Measurements from ENCODE around the gene LCP2. TPM values are rescaled to one million over a fixed set of nuclear protein-coding genes. Genes with fewer than 3 reads are reported as not detected.
A peak's percentile ranks its signal among the peaks of the same experiment; 100 is the strongest.

The LCP2 gene
- total and polyA plus RNA-seq, 2 of the 8 experiments (the other 6 are each of a cell fraction or from before 2014, with no cell fraction given), result 0.26 to 0.33 TPM

DNA sequence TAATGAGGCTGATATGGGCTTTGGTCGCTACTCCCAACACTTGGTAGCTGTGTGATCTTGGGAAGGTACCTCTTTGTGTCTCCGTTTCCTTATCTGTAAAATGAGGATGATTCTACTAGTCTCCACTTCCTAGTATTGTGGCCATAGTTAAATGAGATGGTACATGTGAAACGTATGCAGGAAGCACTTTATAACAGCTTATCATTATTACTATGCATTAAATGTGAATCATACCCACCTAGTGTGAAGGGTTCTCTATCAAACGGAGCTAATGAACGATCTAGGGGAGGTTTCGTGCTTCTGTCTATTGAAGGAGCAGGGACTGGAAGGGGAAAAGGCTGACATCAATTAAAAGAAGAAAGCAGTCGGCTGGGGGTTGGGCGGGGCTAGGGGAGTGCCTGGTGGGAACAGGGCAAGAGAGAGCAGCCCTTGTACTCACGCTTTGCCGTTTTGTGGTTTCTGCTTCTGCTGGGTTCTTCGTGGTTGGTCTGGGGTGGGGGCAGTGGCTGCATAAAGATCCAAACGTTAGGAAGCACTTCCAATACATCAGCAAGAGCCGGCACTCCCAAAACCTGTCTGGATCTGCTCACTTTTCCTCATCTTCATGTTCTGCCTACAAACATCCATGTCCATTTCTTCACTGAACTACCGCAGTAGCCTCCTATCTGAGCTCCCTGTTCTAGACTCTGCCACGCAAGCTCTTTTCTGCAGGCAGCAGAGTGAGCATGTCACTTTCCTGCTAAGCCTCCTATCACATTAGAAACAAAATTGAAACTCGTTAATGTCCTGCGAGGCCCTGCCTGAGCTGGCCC, 30.8 kb downstream of the LCP2 start:
- H4K8ac ChIP-seq (ENCODE audit: extremely low read depth, insufficient read depth, low read length), result no peak overlapping the region
- no peak overlapping the region for H3K56ac ChIP-seq (replicated peaks; ENCODE audit: insufficient read length, low read depth, low read length)
- 0 out of 2 replicates have a peak overlapping the region, but pooled peaks have one; percentile 38 for H2BK20ac ChIP-seq (ENCODE audit: low read length)
- H3K14ac ChIP-seq (ENCODE audit: insufficient read length), result no peak overlapping the region
- no peaks in the 10 kb centered on the region for H3K36me3 ChIP-seq (ENCODE audit: control insufficient read depth in 2 of 4, insufficient read depth in 4 of 4, low read length in 3 of 4)
- DNase-seq (ENCODE audit: low read depth in 1 of 2, low spot score in 2 of 2), result peak in 1 of 2 experiments; percentile 43
- H3K9me3 ChIP-seq (ENCODE audit: insufficient read depth in 2 of 2, low read depth in 1 of 2, low read length in 1 of 2), result no peaks in the 10 kb centered on the region
- H2AK5ac ChIP-seq (ENCODE audit: low read depth, low read length), result no peak overlapping the region
- no peak for FAIRE-seq
- H2BK12ac ChIP-seq (ENCODE audit: low read depth, low read length), result no peak overlapping the region
- no peak overlapping the region for H4K5ac ChIP-seq (ENCODE audit: insufficient read length, low read depth, low read length)
- ChIA-PET CTCF (ENCODE audit: partially characterized antibody) (interaction anchor here (0.7 to 6.1 kb wide), 43 partner anchors 9 to 358 kb away, joined by 3 to 78 read pairs (median 5); partner anchors contain the start of gene C5orf58), POLR2A (ENCODE audit: partially characterized antibody) (interaction anchor here (0.7 kb wide), 1 partner anchor 64 kb away, joined by 3 read pairs; no protein-coding TSS in a partner anchor)
- no peak overlapping the region for H2BK120ac ChIP-seq (replicated peaks; ENCODE audit: low read depth, low read length)
- no peak overlapping the region for H3K27ac ChIP-seq (ENCODE audit: low read depth, low read length)
- no peak overlapping the region for H3K23ac ChIP-seq (ENCODE audit: insufficient read length)
- H3K79me1 ChIP-seq (ENCODE audit: low read depth, low read length), result no peaks in the 10 kb centered on the region
- TF ChIP-seq KDM4A (IDR thresholded peaks at IDR 0.05; ENCODE audit: low read depth, low read length, severe bottlenecking) (no peak), TAF1 (IDR thresholded peaks at IDR 0.05; ENCODE audit: low read depth, low read length) (no peak)
- H3K18ac ChIP-seq (ENCODE audit: extremely low read depth, low read length), result no peak overlapping the region; the same call in 1 of the 2 replicates
- H3K79me2 ChIP-seq (ENCODE audit: control insufficient read depth in 1 of 2, insufficient read depth in 2 of 2, low read length in 2 of 2), result no peaks in the 10 kb centered on the region
- no peaks in the 10 kb centered on the region for H3K23me2 ChIP-seq (ENCODE audit: low read depth, low read length)
- H3K4me1 ChIP-seq (replicated peaks in 1 of 4; ENCODE audit: control insufficient read depth in 3 of 4, insufficient read depth in 4 of 4, low read length in 3 of 4), result peaks cover 6 to 12% (median 8%) of the 10 kb centered on the region in 4 experiments; a peak in 4 of 7 replicates
- 82% methylated on average over 17 of the region's 17 CpGs; no CpG with 5 or more reads in 1 of the 2 experiments for WGBS, 2 experiments (ENCODE audit: extremely low coverage in 1 of 2, insufficient coverage in 1 of 2, insufficient read length in 1 of 2, insufficient replicate concordance in 2 of 2, low coverage in 1 of 2, low lambda C conversion rate in 2 of 2, missing lambda C conversion rate in 1 of 2)
- no peak overlapping the region for H2BK5ac ChIP-seq (ENCODE audit: low read depth, low read length)
- no peak overlapping the region; the same call in 1 of the 2 replicates for H2BK15ac ChIP-seq (ENCODE audit: low read length)
- H3K4me2 ChIP-seq (ENCODE audit: insufficient read depth in 1 of 2, low read depth in 2 of 2, low read length in 2 of 2), result no peak overlapping the region
- no peak overlapping the region for H4K91ac ChIP-seq (replicated peaks; ENCODE audit: insufficient read length, low read length)
- peaks cover 0 to 2% of the 10 kb centered on the region in 2 experiments for H4K20me1 ChIP-seq (replicated peaks in 1 of 2; ENCODE audit: control insufficient read depth in 1 of 2, insufficient read depth in 2 of 2, low read length in 2 of 2)
- H3K4ac ChIP-seq (replicated peaks; ENCODE audit: insufficient read length, low read depth, low read length), result no peak overlapping the region
- no peak overlapping the region for H3K9ac ChIP-seq (replicated peaks in 1 of 4; ENCODE audit: extremely low read depth in 1 of 4, low read depth in 3 of 4, low read length in 3 of 4)
- H2AFZ ChIP-seq (ENCODE audit: low read length), result no peak overlapping the region
- H3K4me3 ChIP-seq (ENCODE audit: extremely low read depth in 1 of 4, insufficient read depth in 2 of 4, low read depth in 3 of 4, low read length in 4 of 4), result no peak overlapping the region
- no peaks in the 10 kb centered on the region; a peak in 1 of 7 replicates for H3K27me3 ChIP-seq (replicated peaks in 1 of 4; ENCODE audit: control insufficient read depth in 3 of 4, extremely low read depth in 1 of 4, insufficient read depth in 3 of 4, low read length in 3 of 4)

Data from H1 (cell line).